Measurements from ENCODE around the gene TRIM67. TPM values are rescaled to one million over a fixed set of nuclear protein-coding genes. Genes with fewer than 3 reads are reported as not detected.

TRIM67 gene
- total RNA-seq, 1 experiment from 2014 or later, result not detected

DNA sequence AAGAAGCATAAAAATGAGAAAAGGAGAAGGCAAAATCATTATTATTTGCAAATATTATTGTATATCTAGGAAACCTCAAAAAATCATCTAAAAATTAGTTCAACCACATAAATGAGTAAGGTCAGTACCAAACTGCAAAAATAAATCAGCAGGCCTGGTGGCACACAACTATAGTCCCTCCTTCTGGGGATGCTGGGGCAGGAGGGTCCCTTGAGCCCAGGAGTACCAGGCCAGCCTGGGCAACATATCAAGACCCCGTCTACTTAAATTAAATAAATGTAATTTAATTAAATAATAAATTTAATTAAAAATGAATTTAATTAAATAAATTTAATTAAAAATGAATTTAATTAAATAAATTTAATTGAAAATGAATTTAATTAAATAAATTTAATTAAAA is 40.3 kb upstream of the TRIM67 start:
- H3F3A ChIP-seq (ENCODE audit: insufficient read depth, low read depth), result no peaks in the 10 kb centered on the region
- DNase-seq, result no peak
- no peak overlapping the region for H3K27ac ChIP-seq
- no peak overlapping the region for H3K4me3 ChIP-seq
- ChIA-PET CTCF (no interaction called here), POLR2A (ENCODE audit: unreplicated experiment) (no interaction called here)
- no peak for TF ChIP-seq EZH2 (IDR thresholded peaks at IDR 0.05; ENCODE audit: low read depth)
- TF ChIP-seq, protein P1, sequence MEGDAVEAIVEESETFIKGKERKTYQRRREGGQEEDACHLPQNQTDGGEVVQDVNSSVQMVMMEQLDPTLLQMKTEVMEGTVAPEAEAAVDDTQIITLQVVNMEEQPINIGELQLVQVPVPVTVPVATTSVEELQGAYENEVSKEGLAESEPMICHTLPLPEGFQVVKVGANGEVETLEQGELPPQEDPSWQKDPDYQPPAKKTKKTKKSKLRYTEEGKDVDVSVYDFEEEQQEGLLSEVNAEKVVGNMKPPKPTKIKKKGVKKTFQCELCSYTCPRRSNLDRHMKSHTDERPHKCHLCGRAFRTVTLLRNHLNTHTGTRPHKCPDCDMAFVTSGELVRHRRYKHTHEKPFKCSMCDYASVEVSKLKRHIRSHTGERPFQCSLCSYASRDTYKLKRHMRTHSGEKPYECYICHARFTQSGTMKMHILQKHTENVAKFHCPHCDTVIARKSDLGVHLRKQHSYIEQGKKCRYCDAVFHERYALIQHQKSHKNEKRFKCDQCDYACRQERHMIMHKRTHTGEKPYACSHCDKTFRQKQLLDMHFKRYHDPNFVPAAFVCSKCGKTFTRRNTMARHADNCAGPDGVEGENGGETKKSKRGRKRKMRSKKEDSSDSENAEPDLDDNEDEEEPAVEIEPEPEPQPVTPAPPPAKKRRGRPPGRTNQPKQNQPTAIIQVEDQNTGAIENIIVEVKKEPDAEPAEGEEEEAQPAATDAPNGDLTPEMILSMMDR (conservative IDR thresholded peaks at IDR 0.05), result no peak
- no peaks in the 10 kb centered on the region for H3K4me1 ChIP-seq (replicated peaks; ENCODE audit: insufficient read depth)
- intact Hi-C loops (cut with micrococcal nuclease; ENCODE audit: unreplicated experiment), result no loop called here
- no peak overlapping the region for H2AFZ ChIP-seq
- H3K9me3 ChIP-seq (ENCODE audit: insufficient read depth, low read depth), result no peaks in the 10 kb centered on the region
- H4K20me1 ChIP-seq (ENCODE audit: insufficient read depth), result no peaks in the 10 kb centered on the region
- no peak overlapping the region for H3K4me2 ChIP-seq
- H3K79me2 ChIP-seq (ENCODE audit: low read depth), result no peaks in the 10 kb centered on the region
- no peaks in the 10 kb centered on the region for H3K9me2 ChIP-seq (ENCODE audit: insufficient read depth)
- H3K27me3 ChIP-seq (ENCODE audit: insufficient read depth, low read depth), result peaks cover 73% of the 10 kb centered on the region
- no TSS peak for BruUV-seq (replicated peaks)
- H3K36me3 ChIP-seq (ENCODE audit: low read depth), result no peaks in the 10 kb centered on the region

DNA sequence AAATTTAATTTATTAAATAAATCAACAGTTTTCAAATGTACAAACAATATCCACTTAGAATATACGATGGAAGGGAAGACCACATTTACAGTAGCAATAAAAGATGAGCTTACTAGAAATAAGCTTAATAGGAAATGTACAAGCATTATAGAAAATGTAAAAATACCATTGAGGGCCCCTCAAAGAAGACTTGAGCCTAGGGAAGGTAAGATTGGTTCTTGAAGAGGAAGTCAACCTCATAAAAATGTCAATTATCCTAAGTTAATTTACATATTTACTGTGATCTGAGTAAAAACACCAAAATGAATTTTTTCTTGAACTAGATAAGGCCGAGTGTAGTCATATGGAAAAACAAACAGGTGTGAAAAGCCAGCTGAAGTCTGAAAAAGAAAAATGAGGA is 39.7 kb upstream of the TRIM67 start:
- Histone ChIP-seq H3K36me3 (ENCODE audit: low read depth) (no peaks in the 10 kb centered on the region), H3K27me3 (ENCODE audit: insufficient read depth, low read depth) (peaks cover 73% of the 10 kb centered on the region), H3K4me3 (no peak overlapping the region), H3K4me1 (replicated peaks; ENCODE audit: insufficient read depth) (no peaks in the 10 kb centered on the region), H3K79me2 (ENCODE audit: low read depth) (no peaks in the 10 kb centered on the region), H3K27ac (no peak overlapping the region), H3K9me3 (ENCODE audit: insufficient read depth, low read depth) (no peaks in the 10 kb centered on the region), H3K9me2 (ENCODE audit: insufficient read depth) (no peaks in the 10 kb centered on the region), H3F3A (ENCODE audit: insufficient read depth, low read depth) (no peaks in the 10 kb centered on the region), H3K4me2 (no peak overlapping the region), H4K20me1 (ENCODE audit: insufficient read depth) (no peaks in the 10 kb centered on the region), H2AFZ (no peak overlapping the region)
- TF ChIP-seq EZH2 (IDR thresholded peaks at IDR 0.05; ENCODE audit: low read depth), result no peak
- TF ChIP-seq, protein P1 (conservative IDR thresholded peaks at IDR 0.05), result no peak
- BruUV-seq (replicated peaks), result no TSS peak
- POLR2A ChIA-PET (ENCODE audit: unreplicated experiment), result no interaction called here
- intact Hi-C loops (cut with micrococcal nuclease; ENCODE audit: unreplicated experiment), result no loop called here
- DNase-seq, result no peak
- CTCF ChIA-PET, result no interaction called here

DNA sequence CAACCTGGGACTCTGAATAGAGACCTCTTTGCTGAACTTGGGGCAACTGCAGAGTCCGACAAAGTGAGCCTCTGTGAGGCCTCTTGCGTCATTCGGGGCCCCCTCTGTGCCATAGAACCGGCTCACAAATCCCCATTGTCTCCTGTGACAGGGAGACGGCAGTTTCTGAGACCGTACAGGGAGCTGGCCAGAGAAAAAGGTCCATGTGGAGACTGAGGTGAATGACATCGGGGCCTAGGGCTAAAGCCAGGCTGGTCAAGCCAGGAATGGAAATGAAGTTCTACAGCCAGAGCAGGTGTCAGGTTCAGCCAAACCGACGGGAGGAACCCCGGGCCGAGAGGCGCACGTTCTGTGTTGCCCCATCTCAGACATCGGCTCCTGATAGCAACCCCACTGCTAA is 37.1 kb upstream of the TRIM67 start:
- H3K9me3 ChIP-seq (ENCODE audit: insufficient read depth, low read depth), result no peaks in the 10 kb centered on the region
- no peaks in the 10 kb centered on the region for H3K36me3 ChIP-seq (ENCODE audit: low read depth)
- no peak overlapping the region for H3K4me2 ChIP-seq
- no peaks in the 10 kb centered on the region for H3K9me2 ChIP-seq (ENCODE audit: insufficient read depth)
- H3K79me2 ChIP-seq (ENCODE audit: low read depth), result no peaks in the 10 kb centered on the region
- H3K4me3 ChIP-seq, result no peak overlapping the region
- BruUV-seq (replicated peaks), result no TSS peak
- H3F3A ChIP-seq (ENCODE audit: insufficient read depth, low read depth), result no peaks in the 10 kb centered on the region
- no peak overlapping the region for H3K27ac ChIP-seq
- H2AFZ ChIP-seq, result no peak overlapping the region
- H3K27me3 ChIP-seq (ENCODE audit: insufficient read depth, low read depth), result peaks cover 54% of the 10 kb centered on the region
- CTCF ChIA-PET, result no interaction called here
- POLR2A ChIA-PET (ENCODE audit: unreplicated experiment), result no interaction called here
- DNase-seq, result no peak
- no peaks in the 10 kb centered on the region for H3K4me1 ChIP-seq (replicated peaks; ENCODE audit: insufficient read depth)
- intact Hi-C loops (cut with micrococcal nuclease; ENCODE audit: unreplicated experiment), result no loop called here
- no peak for TF ChIP-seq EZH2 (IDR thresholded peaks at IDR 0.05; ENCODE audit: low read depth)
- TF ChIP-seq, protein P1 (conservative IDR thresholded peaks at IDR 0.05), result no peak
- no peaks in the 10 kb centered on the region for H4K20me1 ChIP-seq (ENCODE audit: insufficient read depth)
